Measurements from ENCODE around the gene NLRP13.
"Not testable (repeated sequence)": the region's sequence is repeated elsewhere in the genome, so short reads cannot be mapped to it uniquely, and the experiment has no call there.

NLRP13 gene

DNA sequence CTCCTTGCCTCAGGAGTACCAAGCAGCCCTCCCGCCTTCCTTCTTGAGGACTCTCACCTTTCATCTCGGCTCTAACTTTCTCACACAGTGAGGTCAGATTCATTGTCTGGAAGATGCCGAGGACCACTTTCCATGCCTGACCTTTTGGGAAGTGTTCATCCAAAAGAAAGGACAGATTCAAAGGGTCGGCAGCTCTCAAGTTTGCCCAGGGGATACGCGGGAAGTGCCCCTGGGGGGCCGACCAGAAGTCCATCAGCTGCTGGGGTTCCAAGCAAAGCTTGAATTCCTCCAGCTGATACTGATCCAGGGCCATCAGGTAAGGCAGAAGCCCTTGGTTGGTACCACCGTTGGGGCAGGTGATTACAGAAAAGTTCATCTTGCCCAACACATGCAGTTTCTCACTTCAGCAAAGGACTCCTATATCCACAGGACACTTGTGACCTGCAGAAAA, at the start of gene NLRP13:
Gene NLRP13 (minus strand): TSS at position 401 of the 451 bp plus-strand sequence. CDS start 25 bp downstream, at position 376.
- DNase-seq (ENCODE audit: low read depth in 2 of 2), result no peak

DNA sequence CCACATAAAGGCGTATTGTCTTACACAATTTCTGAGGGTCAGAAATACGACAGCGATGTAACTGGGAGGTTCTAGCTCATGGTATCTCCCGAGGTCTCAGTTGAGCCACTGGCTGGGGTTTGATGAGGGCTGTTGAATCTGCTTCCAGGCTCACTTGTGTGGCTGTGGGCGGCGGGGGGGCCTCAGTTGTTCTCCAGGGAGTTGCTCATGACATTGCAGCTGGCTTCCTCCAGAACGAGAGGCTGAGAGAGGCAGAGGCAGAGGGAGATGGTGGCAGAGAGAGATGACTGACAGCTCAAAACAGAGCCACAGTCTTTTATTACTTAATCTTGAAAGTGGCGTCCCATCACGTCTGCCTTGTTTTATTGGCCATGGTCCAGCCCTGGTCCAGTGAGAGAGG, 48.3 kb upstream of the NLRP13 start:
- no peak for DNase-seq (ENCODE audit: low read depth in 2 of 2)

- no peak for DNase-seq (ENCODE audit: low read depth in 2 of 2)
Observed at GRCh38 chr19:55973982-55974381, 41.8 kb upstream of the NLRP13 start.

- DNase-seq (ENCODE audit: low read depth in 2 of 2), result no peak
Observed at GRCh38 chr19:55962186-55962585, 30.1 kb upstream of the NLRP13 start.

GRCh38 chr19:55959996-55960675, 28.0 kb upstream of the NLRP13 start:
- no peak for DNase-seq (ENCODE audit: low read depth in 2 of 2)

- DNase-seq (ENCODE audit: low read depth in 2 of 2), result no peak
Observed at GRCh38 chr19:55958356-55958755, 26.2 kb upstream of the NLRP13 start.

GRCh38 chr19:55956431-55956830, 24.3 kb upstream of the NLRP13 start:
- no peak for DNase-seq (ENCODE audit: low read depth in 2 of 2)

DNA sequence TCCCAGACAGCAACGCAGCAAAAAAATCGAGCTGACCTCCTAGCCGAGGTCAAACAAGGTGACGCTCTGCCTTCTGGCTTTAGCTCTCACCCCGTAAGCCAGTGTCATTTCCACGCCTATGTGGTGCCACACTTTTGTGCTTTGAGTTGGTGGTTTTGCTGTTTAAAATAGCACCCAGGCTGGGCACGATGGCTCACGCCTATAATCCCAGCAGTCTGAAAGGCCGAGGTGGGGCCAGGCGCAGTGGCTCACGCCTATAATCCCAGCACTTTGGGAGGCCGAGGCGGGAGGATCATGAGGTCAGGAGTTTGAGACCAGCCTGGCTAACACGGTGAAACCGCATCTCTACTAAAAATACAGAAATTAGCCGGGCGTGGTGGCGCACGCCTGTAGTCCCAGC, 18.4 kb upstream of the NLRP13 start:
- not testable (repeated sequence) for DNase-seq (ENCODE audit: low read depth in 2 of 2)

DNA sequence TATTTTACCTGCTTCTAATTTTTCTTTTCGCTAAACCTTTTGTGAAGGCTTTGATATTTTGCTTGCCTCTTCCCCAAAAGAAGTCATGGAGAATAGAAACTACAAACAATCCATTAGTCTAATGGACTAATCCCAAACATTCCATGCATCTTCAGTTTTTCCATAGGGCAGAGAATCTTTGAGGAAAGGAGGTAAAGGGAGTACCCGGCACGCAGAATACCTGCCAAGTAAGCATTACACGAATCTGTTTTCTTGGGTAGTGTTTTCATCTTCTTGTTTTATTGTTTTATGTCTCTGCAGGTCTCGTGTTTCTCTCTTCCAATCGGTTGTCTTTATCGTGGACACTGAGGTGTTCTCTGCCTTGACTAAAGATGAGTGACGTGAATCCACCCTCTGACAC, 15.4 kb upstream of the NLRP13 start, which contains the start of gene NLRP8:
Gene NLRP8 (plus strand): TSS at position 301 of the 400 bp plus-strand sequence.
- no peak for DNase-seq (ENCODE audit: low read depth in 2 of 2)

DNA sequence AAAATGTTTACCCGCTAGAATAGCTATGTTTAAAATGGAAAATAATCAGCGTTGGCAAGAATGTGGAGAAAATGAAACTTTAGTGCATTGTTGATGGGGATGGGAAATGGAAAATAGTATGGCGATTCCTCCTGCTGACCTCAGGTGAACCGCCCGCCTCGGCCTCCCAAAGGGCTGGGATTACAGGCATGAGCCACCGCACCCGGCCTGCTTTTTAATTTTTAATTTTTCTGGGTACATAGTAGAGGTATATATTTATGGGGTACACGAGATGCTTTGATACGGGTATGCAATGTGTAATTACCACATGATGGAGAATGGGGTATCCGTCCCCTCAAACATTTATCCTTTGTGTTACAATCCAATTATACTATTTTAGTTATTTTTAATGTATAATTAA, 8.2 kb upstream of the NLRP13 start:
- no peak for DNase-seq (ENCODE audit: low read depth in 2 of 2)

GRCh38 chr19:55939206-55939605, 7.1 kb upstream of the NLRP13 start:
- DNase-seq (ENCODE audit: low read depth in 2 of 2), result no peak

DNA sequence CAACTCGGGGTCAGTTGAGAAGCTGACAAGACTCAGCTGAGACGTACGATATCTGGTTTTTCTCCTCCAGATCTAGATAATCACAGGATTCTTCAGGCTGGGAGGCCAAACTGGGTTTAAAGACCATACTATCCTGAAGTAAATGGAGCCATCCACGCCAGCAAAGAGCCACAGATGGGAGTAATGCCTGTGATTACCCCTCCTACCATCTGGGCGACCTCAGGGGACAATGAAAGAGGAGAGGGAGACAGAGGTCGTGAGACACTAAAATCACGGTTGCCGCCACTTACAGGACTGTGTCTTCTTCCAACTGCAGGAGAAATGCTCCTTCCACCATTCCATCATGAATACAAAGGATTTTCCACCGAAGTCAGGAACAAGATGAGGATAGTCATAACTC, 3.1 kb upstream of the NLRP13 start:
- no peak for DNase-seq (ENCODE audit: low read depth in 2 of 2)

- DNase-seq (ENCODE audit: low read depth in 2 of 2), result no peak
Observed at GRCh38 chr19:55930996-55931515, 1.1 kb downstream of the NLRP13 start.

DNA sequence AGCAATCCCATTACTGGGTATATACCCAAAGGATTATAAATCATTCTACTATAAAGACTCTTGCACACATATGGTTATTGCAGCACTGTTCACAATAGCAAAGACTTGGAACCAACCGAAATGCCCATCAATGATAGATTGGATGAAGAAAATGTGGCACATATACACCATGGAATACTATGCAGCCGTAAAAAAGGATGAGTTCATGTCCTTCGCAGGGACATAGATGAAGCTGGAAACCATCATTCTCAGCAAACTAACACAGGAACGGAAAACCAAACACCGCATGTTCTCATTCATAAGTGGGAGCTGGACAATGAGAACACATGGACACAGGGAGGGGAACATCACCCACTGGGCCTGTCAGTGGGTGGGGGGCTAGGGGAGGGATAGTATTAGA, 2.9 kb downstream of the NLRP13 start:
- DNase-seq (ENCODE audit: low read depth in 2 of 2), result not testable (repeated sequence)

DNA sequence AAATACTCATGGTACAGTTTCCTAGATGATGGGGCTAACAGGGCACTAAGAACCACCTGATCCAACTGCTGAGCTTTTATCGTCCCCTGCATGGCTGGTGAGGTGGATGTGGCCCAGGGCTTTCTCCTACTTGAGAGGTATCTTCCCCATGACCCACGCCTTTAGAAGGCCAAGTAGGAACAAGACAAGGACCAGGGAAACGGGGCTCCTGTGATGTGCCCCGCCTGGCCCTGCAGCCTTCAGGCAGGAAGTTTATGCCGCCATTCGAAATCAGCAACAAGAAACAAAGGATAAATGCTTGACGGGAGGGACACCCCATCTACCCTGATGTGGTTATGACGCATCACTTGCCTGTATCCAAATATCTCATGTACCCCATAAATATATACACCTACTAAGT, 4.1 kb downstream of the NLRP13 start:
- DNase-seq (ENCODE audit: low read depth in 2 of 2), result no peak

- no peak for DNase-seq (ENCODE audit: low read depth in 2 of 2)
Observed at GRCh38 chr19:55923556-55923955, 8.6 kb downstream of the NLRP13 start.

DNA sequence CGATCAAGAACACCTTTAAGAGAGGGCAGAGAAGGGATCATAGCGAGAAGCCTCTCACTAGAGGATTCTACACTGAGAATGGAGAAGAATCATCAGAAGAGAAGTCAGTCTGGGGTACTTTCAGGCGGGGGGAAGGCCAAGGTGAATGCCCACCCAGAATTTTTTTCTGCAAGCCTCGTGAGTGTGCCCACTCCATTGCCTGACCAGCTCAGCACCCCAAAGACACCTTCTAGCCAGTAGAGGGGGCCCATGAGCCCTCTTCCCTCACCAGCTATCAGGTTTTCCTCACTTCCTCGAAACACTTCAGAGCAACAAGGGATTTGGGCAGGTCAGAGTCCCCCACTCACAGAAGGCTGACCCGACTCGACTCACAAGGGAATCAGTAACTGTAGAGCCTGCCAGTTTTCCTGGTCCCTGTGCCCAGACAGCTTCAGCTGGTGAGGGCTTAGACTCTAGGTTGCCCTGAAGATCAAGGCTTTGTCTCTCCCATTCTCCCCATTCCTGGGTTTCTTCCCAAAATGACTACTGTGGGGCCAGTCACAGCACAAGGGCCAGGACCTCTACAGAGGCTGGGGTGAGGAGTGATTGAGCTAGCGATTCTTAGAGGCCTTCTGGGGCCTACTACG, 18.4 kb downstream of the NLRP13 start:
- DNase-seq (ENCODE audit: low read depth in 2 of 2), result no peak

DNA sequence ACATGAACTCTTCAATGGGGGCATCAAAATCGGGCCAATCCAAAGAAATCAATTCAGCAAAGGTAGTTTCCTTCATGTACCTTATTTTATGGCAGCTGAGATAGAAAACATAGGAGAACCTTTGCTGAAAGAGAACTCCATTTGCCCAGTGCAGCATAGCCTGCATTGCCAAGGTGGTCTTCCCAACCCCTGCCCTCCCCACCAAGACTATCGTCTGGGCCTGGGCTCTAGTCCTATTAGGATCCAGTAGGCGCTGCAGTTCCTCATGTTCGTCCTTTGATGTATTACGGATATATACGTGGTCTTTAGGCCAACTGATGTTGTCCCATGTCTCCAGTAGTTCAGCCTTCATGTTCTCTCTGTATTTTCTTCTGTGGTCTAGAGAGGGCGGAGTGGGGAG, 19.2 kb downstream of the NLRP13 start:
- DNase-seq (ENCODE audit: low read depth in 2 of 2), result no peak

DNA sequence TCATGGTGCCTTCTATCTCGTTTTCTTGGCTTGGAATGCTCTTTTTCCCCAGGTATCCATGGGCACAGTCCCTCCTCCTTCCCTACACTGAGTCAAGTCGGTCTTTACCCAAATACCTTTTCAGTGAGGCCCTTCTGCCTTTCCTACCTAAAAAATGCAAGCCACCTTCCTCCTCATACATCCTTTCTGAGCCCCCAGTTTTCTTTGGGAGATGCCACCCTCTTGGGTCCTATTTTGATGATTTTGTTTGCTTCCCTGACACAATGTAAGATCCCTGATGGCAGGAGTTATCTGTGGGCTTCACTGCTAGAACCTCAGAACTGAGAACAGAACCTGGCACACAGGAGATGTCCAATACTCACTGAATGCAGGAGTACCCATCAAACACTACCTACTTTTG, 22.3 kb downstream of the NLRP13 start:
- DNase-seq (ENCODE audit: low read depth in 2 of 2), result no peak

- DNase-seq (ENCODE audit: low read depth in 2 of 2), result no peak
Observed at GRCh38 chr19:55907746-55908145, 24.4 kb downstream of the NLRP13 start.

DNA sequence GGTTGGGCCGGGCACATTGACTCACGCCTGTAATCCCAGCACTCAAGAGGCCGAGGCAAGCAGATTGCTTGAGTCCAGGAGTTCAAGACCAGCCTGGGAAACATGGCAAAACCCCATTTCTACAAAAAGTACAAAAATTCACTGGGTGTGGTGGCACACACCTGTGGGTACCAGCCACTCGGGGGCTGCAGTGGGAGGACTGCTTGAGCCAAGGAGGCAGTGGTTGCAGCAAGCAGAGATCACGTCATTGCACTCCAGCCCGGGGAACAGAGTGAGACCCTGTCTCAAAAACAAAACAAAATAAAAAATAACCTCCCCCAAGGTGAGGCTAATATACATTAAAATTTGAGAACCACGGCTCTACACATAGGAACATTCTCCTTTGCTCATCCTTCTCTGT, 24.9 kb downstream of the NLRP13 start:
- DNase-seq (ENCODE audit: low read depth in 2 of 2), result no peak

DNA sequence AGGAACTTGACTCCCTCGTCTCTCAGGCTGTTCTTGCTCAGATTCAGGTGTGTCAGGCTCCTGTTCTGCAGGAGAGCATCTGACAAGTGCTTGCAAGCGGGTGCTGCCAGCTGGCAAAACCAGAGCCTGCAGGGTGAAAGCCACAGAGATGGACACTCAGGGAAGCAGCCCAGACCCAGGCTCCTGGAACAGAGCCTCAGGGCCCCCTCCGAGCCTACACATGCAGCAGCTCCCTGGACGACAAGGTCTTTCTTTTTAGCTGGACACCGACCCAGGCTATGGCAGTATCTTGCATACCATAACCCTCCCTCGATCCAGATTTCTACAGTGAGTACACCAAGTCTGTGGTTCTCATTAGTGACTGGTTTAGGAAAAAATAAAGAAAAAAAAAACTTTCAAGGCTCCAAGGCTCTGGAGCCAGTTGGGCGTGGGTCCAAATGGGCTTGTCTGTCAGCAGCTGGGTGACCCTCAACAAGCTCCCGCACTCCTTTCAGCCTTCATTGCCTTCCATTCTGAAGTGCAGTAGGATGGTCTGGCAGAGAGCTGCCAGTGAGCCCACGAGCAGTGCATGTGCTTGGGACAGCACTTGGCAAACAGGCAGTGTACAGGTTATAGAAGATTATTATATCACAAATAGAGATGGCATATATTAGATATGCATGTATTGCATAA, 29.9 kb downstream of the NLRP13 start:
- DNase-seq (ENCODE audit: low read depth in 2 of 2), result no peak
